ENCODE results near the gene RBBP5. TPM values are rescaled to one million over a fixed set of nuclear protein-coding genes. Genes with fewer than 3 reads are reported as not detected.

The RBBP5 gene
- total RNA-seq, 1 experiment from 2014 or later, result 17.3 TPM

- Histone ChIP-seq H3K79me1 (ENCODE audit: insufficient read depth, low read depth, low read length, poor library complexity, severe bottlenecking) (no peaks in the 10 kb centered on the region), H3K23me2 (ENCODE audit: insufficient read length, low read depth, low read length, poor library complexity, severe bottlenecking) (no peaks in the 10 kb centered on the region), H3K27me3 (ENCODE audit: insufficient read depth, low read length) (no peaks in the 10 kb centered on the region), H2AK5ac (ENCODE audit: insufficient read length, low read length) (no peak overlapping the region), H3K79me2 (ENCODE audit: insufficient read depth, low read length) (no peaks in the 10 kb centered on the region), H3K4ac (ENCODE audit: low read depth, low read length) (no peak overlapping the region), H3K18ac (ENCODE audit: insufficient read length, low read depth, low read length) (no peak overlapping the region), H3K9ac (ENCODE audit: extremely low read depth, insufficient read length, low read length) (no peak overlapping the region), H2BK12ac (ENCODE audit: insufficient read length, low read depth, low read length) (no peak overlapping the region), H3K56ac (ENCODE audit: insufficient read length, low read depth, low read length) (no peak overlapping the region), H3K9me3 (ENCODE audit: control insufficient read depth, low read depth, low read length) (no peaks in the 10 kb centered on the region), H4K8ac (replicated peaks; ENCODE audit: insufficient read length, low read depth, low read length) (no peak overlapping the region), H4K20me1 (ENCODE audit: control insufficient read depth, insufficient read depth, insufficient read length) (no peaks in the 10 kb centered on the region), H3K23ac (ENCODE audit: insufficient read length, low read depth, low read length) (no peak overlapping the region), H2BK5ac (ENCODE audit: insufficient read length, low read length) (no peak overlapping the region), H3T11ph (ENCODE audit: low read length) (no peak overlapping the region), H3K4me2 (ENCODE audit: insufficient read depth, insufficient read length, low read length) (no peak overlapping the region), H2BK20ac (ENCODE audit: low read depth, low read length, poor library complexity, severe bottlenecking) (no peak overlapping the region), H4K91ac (ENCODE audit: insufficient read length, low read depth, low read length) (no peak overlapping the region), H3K14ac (ENCODE audit: insufficient read depth, low read length) (no peak overlapping the region), H3K4me1 (ENCODE audit: insufficient read depth, low read length) (no peaks in the 10 kb centered on the region), H2AFZ (ENCODE audit: low read length) (no peak overlapping the region), H3K27ac (ENCODE audit: insufficient read length, low read depth, low read length) (no peak overlapping the region), H4K5ac (ENCODE audit: insufficient read length, low read depth, low read length) (no peak overlapping the region), H2BK120ac (ENCODE audit: low read depth, low read length, poor library complexity, severe bottlenecking) (no peak overlapping the region), H2BK15ac (ENCODE audit: low read depth, low read length) (no peak overlapping the region)
- DNase-seq, result no peak
- Mint-ChIP-seq H3K36me3 (ENCODE audit: insufficient read depth in 1 of 3, low read depth in 3 of 3) (no peaks in the 10 kb centered on the region), H3K9me3 (no peaks in the 10 kb centered on the region), H3K27me3 (ENCODE audit: low read depth) (peaks cover 5% of the 10 kb centered on the region; the same call in 1 of the 2 replicates), H3K27ac (peak overlapping the region in 1 of 3 experiments; percentile 40; a peak in 1 of 7 replicates), H3K4me1 (peaks cover 4% of the 10 kb centered on the region in 2 experiments), H3K4me3 (no peak overlapping the region)
- TF ChIP-seq CTCF (conservative IDR thresholded peaks at IDR 0.05), result no peak
- no CpG with 5 or more reads among the region's 6 CpGs for WGBS (ENCODE audit: extremely low coverage, insufficient read length, low lambda C conversion rate)
These were observed 62.1 kb downstream of the RBBP5 start for GRCh38 chr1:205059660-205060059.
